ENCODE measurements around the gene FPR3. TPM values are rescaled to one million over a fixed set of nuclear protein-coding genes. Genes with fewer than 3 reads are reported as not detected.

FPR3 gene
- total and polyA plus RNA-seq, 9 of the 15 experiments (the other 6 are each of a cell fraction or from before 2014, with no cell fraction given), result 0.08 to 0.51 (median 0.22) TPM; not detected in 1

DNA sequence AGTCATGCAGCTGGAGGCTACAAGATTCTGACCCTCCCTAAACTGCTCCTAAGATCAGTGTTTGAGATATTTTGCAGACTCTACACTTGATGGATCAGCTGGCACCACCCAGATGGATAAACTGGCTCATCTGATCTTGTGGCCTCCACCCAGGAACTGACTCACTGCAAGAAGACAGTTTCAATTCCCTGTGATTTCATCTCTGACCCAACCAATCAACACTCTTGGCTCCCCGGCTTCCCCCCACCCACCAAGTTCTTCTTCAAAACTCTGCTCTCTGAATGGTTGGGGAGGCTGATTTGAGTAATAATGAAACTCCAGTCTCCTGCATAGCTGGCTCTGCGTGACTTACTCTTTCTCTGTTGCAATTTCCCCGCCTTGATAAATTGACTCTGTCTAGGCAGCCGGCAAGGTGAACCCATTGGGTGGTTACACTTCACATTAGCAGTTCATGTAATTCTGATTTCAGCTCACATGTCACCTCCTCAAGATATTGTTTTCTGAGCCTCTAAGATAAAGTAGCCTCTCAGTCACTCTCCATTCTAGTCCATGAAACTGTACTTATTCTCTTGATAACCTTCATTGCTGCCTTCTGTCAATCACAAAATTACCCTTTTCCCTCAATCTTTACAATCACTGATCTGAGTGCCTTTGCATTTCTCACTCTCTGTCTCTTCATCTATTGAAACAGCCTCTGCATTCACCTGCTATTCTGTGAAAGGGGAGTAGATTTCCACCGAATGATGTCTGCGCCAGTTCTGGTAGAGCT is 9.9 kb upstream of the FPR3 start (continued):
- TF ChIP-seq, protein P1, sequence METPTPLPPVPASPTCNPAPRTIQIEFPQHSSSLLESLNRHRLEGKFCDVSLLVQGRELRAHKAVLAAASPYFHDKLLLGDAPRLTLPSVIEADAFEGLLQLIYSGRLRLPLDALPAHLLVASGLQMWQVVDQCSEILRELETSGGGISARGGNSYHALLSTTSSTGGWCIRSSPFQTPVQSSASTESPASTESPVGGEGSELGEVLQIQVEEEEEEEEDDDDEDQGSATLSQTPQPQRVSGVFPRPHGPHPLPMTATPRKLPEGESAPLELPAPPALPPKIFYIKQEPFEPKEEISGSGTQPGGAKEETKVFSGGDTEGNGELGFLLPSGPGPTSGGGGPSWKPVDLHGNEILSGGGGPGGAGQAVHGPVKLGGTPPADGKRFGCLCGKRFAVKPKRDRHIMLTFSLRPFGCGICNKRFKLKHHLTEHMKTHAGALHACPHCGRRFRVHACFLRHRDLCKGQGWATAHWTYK (CRISPR knock-in tag; IDR thresholded peaks at IDR 0.05), result no peak
- no peak for TF ChIP-seq YY1 (IDR thresholded peaks at IDR 0.05; ENCODE audit: borderline replicate concordance in 1 of 3, control insufficient read depth in 1 of 3, extremely low read depth in 1 of 3, insufficient read depth in 3 of 3, insufficient read length in 1 of 3, insufficient replicate concordance in 2 of 3, low read depth in 1 of 3, low read length in 2 of 3)
- TF ChIP-seq TAF15 (IDR thresholded peaks at IDR 0.05; ENCODE audit: low read depth, low read length), result no peak
- TF ChIP-seq, protein P2, sequence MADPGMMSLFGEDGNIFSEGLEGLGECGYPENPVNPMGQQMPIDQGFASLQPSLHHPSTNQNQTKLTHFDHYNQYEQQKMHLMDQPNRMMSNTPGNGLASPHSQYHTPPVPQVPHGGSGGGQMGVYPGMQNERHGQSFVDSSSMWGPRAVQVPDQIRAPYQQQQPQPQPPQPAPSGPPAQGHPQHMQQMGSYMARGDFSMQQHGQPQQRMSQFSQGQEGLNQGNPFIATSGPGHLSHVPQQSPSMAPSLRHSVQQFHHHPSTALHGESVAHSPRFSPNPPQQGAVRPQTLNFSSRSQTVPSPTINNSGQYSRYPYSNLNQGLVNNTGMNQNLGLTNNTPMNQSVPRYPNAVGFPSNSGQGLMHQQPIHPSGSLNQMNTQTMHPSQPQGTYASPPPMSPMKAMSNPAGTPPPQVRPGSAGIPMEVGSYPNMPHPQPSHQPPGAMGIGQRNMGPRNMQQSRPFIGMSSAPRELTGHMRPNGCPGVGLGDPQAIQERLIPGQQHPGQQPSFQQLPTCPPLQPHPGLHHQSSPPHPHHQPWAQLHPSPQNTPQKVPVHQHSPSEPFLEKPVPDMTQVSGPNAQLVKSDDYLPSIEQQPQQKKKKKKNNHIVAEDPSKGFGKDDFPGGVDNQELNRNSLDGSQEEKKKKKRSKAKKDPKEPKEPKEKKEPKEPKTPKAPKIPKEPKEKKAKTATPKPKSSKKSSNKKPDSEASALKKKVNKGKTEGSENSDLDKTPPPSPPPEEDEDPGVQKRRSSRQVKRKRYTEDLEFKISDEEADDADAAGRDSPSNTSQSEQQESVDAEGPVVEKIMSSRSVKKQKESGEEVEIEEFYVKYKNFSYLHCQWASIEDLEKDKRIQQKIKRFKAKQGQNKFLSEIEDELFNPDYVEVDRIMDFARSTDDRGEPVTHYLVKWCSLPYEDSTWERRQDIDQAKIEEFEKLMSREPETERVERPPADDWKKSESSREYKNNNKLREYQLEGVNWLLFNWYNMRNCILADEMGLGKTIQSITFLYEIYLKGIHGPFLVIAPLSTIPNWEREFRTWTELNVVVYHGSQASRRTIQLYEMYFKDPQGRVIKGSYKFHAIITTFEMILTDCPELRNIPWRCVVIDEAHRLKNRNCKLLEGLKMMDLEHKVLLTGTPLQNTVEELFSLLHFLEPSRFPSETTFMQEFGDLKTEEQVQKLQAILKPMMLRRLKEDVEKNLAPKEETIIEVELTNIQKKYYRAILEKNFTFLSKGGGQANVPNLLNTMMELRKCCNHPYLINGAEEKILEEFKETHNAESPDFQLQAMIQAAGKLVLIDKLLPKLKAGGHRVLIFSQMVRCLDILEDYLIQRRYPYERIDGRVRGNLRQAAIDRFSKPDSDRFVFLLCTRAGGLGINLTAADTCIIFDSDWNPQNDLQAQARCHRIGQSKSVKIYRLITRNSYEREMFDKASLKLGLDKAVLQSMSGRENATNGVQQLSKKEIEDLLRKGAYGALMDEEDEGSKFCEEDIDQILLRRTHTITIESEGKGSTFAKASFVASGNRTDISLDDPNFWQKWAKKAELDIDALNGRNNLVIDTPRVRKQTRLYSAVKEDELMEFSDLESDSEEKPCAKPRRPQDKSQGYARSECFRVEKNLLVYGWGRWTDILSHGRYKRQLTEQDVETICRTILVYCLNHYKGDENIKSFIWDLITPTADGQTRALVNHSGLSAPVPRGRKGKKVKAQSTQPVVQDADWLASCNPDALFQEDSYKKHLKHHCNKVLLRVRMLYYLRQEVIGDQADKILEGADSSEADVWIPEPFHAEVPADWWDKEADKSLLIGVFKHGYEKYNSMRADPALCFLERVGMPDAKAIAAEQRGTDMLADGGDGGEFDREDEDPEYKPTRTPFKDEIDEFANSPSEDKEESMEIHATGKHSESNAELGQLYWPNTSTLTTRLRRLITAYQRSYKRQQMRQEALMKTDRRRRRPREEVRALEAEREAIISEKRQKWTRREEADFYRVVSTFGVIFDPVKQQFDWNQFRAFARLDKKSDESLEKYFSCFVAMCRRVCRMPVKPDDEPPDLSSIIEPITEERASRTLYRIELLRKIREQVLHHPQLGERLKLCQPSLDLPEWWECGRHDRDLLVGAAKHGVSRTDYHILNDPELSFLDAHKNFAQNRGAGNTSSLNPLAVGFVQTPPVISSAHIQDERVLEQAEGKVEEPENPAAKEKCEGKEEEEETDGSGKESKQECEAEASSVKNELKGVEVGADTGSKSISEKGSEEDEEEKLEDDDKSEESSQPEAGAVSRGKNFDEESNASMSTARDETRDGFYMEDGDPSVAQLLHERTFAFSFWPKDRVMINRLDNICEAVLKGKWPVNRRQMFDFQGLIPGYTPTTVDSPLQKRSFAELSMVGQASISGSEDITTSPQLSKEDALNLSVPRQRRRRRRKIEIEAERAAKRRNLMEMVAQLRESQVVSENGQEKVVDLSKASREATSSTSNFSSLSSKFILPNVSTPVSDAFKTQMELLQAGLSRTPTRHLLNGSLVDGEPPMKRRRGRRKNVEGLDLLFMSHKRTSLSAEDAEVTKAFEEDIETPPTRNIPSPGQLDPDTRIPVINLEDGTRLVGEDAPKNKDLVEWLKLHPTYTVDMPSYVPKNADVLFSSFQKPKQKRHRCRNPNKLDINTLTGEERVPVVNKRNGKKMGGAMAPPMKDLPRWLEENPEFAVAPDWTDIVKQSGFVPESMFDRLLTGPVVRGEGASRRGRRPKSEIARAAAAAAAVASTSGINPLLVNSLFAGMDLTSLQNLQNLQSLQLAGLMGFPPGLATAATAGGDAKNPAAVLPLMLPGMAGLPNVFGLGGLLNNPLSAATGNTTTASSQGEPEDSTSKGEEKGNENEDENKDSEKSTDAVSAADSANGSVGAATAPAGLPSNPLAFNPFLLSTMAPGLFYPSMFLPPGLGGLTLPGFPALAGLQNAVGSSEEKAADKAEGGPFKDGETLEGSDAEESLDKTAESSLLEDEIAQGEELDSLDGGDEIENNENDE (IDR thresholded peaks at IDR 0.05; ENCODE audit: low read depth, low read length), result no peak
- 0 out of 2 replicates have a peak, but pooled peaks have one; percentile 34 for TF ChIP-seq MTA3 (IDR thresholded peaks at IDR 0.05; ENCODE audit: borderline replicate concordance)
- no peak for TF ChIP-seq ZBTB17 (CRISPR knock-in tag; IDR thresholded peaks at IDR 0.05)
- TF ChIP-seq, protein P3, sequence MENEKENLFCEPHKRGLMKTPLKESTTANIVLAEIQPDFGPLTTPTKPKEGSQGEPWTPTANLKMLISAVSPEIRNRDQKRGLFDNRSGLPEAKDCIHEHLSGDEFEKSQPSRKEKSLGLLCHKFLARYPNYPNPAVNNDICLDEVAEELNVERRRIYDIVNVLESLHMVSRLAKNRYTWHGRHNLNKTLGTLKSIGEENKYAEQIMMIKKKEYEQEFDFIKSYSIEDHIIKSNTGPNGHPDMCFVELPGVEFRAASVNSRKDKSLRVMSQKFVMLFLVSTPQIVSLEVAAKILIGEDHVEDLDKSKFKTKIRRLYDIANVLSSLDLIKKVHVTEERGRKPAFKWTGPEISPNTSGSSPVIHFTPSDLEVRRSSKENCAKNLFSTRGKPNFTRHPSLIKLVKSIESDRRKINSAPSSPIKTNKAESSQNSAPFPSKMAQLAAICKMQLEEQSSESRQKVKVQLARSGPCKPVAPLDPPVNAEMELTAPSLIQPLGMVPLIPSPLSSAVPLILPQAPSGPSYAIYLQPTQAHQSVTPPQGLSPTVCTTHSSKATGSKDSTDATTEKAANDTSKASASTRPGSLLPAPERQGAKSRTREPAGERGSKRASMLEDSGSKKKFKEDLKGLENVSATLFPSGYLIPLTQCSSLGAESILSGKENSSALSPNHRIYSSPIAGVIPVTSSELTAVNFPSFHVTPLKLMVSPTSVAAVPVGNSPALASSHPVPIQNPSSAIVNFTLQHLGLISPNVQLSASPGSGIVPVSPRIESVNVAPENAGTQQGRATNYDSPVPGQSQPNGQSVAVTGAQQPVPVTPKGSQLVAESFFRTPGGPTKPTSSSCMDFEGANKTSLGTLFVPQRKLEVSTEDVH (IDR thresholded peaks at IDR 0.05; ENCODE audit: low read depth, partially characterized antibody), result peak; percentile 55
- no peak for TF ChIP-seq ZFP1 (CRISPR knock-in tag; IDR thresholded peaks at IDR 0.05)
- TF ChIP-seq RAD21 (CRISPR knock-in tag; conservative IDR thresholded peaks at IDR 0.05 in 1 of 2, IDR thresholded peaks at IDR 0.05 in 1 of 2), result no peak
